Bone marrow (tissue), 2 donors: ENCODE data around the gene PKNOX1.
"Not testable (repeated sequence)": the region's sequence is repeated elsewhere in the genome, so short reads cannot be mapped to it uniquely, and the experiment has no call there.

Experiments used
- DNase-seq, 2 donors: peaks; one replicate each; lab custom pipeline; 2025; lab: John Stamatoyannopoulos, UW

Gene PKNOX1, protein sequence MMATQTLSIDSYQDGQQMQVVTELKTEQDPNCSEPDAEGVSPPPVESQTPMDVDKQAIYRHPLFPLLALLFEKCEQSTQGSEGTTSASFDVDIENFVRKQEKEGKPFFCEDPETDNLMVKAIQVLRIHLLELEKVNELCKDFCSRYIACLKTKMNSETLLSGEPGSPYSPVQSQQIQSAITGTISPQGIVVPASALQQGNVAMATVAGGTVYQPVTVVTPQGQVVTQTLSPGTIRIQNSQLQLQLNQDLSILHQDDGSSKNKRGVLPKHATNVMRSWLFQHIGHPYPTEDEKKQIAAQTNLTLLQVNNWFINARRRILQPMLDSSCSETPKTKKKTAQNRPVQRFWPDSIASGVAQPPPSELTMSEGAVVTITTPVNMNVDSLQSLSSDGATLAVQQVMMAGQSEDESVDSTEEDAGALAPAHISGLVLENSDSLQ

DNA sequence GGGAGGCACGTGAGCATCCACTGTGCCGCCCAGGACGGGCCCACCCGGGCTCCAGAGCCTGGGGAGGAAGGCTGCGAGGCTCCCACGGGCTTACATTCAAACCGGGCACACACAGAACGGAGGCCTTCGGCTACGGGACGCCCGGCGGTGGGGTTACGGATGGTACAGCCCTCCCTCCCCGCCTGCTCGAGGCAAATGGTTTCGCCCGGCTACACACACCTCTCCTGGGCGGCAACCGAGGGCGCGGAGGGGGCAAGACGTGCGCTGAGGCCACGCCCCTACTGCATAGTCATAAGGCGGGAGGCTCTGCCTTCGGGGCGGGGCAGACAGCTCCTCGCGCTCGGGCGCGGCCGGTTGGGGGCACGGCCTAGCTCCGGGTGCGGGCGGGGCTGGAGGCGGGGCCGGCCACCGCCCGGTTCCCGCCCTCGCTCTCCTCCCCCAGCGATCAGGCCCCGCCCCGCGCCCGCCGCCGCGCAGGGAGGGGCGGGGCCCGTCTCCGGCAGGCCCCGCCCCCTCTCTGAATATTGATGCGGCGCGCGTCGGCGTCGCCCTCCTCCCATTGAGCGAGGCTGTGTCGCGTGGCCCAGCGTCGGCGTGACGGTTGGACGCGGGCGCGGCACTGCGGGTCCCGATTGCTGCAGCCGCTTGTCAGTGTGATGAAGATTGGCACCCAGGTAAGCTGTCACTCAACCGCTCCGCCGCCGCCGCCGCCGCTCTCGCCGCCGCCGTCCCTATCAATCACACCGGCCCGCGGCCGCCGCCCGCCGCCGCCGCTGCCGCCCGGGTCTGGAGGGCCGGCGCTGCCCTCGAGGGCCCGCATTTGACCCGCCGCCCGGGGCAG lies at the start of gene PKNOX1:
TSS of gene PKNOX1 (plus strand) at position 572 of the 841 bp plus-strand sequence. CDS start 29,820 bp downstream, outside the sequence.
- DNase-seq: peak; percentile 92 to 97

DNA sequence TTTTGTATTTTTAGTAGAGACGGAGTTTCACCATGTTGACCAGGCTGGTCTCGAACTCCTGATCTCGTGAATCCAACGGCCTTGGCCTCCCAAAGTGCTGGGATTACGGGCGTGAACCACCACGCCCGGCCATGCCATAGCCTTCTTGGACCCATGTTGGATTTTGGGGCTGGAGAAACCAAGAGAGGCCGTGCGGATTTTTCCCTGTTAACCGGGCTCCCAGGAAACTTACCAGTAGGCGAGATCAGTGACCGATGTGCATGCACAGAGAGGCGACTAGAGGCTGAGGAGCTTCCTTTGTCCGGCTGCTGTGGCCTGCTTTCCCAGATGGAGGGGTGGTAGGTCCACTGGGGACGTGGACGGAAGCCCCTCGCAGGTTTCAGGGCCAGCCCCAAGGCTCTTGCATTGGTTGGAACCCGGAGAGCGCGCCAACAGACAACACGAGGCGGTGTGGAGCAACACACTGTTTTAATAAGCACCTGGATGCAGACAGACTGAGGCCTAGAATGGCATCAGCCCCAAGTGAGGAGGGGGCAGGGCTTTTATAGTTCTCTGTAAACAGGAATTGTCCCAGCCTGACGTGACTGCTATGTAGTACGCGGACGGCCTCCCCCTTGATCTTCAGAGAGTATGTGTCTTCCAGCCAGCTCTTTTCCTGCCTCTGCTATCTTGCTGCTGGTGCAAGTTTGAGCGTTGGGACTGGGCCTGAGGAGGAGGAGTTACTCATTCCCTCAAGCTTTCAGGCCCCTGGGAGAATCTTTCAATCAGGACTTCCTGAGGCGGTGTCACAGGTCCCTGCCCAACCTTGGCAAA lies 49.0 kb upstream of the PKNOX1 start, which contains the start of gene ERVH48-1:
TSS of gene ERVH48-1 (minus strand) at position 517 of the 813 bp plus-strand sequence. CDS start 6,624 bp downstream, outside the sequence.
- no peak for DNase-seq

DNA sequence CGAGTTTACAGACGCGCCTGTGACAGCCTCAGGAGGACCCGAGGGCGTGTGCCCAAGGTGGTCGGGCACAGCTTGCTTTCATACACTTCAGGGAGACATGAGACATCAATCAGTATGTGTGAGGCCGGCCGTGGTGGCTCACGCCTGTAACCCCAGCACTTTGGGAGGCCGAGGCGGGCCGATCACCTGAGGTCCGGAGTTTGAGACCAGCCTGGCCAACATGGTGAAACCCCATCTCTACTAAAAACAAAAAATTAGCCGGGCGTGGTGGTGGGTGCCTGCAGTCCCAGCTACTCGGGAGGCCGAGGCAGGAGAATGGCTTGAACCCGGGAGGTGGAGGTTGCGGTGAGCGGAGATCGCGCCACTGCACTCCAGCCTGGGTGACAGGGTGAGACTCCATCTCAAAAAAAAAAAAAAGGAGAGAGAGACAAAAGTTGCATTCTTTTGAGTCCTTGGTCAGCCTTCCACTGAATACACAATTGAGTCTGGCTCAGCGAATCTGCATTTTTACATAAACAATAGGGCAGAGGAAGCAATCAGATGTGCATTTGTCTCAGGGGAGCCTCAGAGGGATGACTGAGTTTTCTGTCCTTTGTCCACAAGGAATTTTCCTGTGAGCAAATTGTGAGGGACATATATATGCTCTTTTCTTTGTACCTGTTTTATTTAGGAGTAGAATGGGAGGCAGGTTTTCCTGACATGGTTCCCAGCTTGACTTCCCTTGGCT lies 46.7 kb upstream of the PKNOX1 start:
- not testable (repeated sequence) for DNase-seq

DNA sequence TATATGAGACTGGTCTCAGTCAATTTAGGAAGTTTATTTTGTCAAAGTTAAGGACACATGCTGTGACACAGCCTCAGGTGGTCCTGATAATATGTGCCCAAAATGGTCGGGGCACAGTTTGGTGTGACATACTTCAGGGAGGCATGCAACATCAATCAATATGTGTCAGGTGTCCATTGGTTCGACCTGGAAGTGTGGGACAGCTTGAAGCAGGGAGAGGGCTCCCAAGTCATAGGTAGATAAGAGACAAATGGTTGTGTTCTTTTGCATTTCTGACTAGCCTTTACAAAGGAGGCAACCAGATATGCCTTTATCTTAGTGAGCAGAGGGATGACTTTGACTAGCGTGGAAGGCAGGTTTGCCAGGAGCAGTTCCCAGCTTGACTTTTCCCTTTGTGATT lies 44.4 kb upstream of the PKNOX1 start:
- no peak for DNase-seq

DNA sequence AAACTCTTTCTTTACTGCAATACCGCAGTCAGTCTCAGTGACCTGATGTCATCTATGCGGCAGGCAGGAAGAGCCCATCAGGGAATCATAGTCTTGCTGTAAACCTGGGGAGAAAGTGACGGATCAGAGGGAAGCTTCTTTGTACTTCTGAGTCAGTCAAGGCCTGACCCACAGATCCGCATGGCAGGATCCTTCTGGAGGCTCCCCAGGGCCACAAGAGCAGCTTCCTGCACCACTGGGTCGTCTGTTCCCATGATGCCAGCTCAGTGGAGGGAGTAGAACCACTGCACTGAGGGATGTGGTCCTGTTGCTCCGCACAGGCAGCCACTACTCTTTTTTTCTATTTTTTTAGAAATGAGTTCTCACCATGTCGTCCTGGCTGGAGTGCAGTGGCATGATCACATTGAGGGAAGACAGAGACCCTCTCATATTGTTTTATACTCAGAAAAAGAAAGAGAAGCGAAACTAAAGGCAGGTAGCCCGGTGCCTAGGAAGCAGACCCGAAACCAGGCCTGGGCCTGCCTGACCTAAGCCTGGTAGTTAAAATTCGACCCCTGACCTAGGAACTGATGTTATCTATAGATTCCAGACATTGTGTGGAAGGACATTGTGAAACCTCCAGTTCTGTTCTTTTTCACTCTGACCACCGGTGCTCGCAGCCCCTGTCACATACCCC lies 42.7 kb upstream of the PKNOX1 start:
- DNase-seq: no peak

DNA sequence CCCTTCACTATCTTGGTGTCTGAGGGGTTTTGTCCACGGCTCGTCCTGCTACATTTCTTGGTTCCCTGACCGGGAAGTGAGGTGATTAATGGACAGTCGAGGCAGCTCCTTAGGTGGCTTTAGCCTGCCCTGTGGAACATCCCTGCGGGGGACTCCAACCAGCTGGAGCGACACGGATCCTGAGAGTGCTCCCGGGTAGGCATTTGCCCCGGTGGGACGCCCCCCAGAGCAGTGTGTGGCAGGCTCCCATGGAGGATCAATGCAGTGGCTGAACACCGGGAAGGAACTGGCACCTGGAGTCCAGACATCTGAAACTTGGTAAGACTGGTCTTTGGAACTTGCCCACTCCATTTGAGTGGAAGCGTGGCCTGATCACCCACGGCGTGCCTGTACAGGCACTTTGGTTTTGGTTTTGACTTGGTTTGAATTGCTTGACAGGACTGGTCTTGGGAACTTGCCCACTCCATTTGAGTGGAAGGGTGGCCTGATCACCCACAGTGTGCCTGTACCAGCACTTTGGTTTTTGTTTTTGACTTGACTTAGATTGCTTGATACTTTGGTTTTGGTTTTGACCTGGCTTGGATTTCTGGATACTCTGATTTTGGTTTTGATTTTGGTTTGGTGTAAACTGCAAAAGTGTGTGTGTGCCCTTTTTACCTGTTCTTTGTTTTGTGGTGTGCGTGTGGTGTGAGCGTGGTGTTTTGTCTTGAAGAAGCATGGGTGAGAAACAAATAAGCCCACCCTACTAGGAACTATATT lies 41.8 kb upstream of the PKNOX1 start:
- not testable (repeated sequence) for DNase-seq

DNA sequence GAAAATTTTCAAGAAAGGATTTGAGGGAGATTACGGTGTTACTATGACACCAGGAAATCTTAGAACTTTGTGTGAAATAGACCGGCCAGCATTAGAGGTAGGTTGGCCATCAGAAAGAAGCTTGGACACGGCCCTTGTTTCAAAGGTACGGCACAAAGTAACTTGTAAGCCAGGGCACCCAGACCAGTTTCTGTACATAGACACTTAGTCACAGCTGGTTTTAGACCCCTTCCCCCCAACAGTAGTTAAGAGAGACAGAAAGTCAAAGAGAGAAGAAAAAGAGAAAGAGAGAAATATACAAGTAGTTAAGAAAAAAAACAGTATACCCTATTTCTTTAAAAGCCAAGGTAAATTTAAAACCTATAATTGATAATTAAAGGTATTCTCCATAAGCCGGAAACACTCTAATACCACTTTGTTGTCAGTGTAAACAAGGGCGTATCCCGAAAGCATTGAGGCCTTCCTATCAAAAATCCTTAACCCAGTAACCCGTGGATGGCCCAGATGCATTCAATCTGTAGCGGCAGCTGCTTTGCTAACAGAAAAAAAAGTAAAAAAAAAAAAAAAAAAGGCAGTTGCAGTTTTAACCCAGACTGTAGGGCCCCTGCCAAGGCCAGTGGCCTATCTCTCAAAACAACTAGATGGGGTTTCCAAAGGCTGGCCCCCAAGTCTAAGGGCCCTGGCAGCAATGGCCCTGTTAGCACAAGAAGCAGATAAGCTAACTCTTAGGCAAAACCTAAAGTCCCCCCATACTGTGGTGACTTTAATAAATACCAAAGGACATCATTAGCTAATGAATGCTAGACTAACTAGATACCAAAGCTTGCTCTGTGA lies 41.0 kb upstream of the PKNOX1 start:
- DNase-seq: not testable (repeated sequence)

DNA sequence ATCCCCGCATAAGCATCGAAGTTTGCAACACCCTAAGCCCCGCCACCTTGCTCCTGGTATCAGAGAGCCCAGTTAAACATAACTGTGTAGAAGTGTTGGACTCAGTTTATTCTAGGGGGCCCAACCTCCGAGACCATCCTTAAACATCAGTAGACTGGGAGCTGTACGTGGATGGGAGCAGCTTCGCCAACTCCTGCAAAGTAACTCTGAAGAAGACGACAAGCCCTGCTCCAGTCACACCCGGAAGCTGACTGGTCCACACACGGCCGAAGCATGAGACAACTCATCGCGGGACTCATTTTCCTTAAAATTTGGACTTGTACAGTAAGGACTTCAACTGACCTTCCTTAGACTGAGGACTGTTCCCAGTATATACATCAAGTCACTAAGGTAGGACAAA lies 40.4 kb upstream of the PKNOX1 start:
- DNase-seq: not testable (repeated sequence)

DNA sequence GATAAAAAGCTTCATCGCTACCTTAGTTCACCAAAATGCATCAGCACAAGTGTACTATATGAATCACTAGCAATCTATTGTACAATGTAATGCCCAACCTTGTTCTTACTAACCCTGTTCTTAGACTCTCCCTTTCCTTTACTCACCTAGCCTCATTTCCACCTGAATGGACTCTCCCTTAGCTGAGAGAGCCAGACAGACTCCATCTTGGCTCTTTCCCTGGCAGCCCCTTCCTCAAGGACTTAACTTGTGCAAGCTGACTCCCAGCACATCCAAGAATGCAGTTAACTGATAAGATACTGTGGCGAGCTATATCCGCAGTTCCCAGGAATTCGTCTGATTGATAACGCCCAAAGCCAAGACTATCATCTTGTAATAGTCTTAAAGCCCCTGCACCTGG lies 38.0 kb upstream of the PKNOX1 start:
- not testable (repeated sequence) for DNase-seq

DNA sequence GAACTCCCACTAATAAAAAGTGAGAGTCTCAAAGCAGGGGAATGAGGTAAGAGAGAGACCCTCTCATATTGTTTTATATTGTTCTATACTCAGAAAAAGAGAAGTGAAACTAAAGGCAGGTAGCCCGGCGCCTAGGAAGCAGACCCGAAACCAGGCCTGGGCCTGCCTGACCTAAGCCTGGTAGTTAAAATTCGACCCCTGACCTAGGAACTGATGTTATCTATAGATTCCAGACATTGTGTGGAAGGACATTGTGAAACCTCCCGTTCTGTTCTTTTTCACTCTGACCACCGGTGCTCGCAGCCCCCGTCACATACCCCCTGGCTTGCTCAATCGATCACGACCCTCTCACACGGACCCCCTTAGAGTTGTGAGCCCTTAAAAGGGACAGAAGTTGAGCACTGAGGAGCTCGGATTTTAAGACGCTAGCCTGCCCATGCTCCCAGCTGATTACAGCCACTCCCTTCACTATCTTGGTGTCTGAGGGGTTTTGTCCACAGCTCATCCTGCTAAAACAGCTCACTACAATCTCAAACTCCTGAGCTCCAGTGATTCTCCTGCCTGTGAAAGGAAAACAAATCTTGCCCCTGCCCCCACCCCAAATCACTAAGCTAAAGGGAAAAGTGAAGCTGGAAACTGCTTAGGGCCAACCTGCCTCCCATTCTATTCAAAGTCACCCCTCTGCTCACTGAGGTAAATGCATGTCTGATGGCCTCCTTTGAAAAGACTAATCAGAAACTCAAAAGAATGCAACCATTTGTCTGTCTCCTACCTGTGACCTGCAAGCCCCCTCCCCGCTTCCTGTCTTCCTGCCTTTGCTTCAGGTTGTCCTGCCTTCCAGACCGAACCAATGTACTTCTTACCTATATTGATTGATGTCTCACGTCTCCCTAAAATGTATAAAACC lies 37.1 kb upstream of the PKNOX1 start:
- not testable (repeated sequence) for DNase-seq

DNA sequence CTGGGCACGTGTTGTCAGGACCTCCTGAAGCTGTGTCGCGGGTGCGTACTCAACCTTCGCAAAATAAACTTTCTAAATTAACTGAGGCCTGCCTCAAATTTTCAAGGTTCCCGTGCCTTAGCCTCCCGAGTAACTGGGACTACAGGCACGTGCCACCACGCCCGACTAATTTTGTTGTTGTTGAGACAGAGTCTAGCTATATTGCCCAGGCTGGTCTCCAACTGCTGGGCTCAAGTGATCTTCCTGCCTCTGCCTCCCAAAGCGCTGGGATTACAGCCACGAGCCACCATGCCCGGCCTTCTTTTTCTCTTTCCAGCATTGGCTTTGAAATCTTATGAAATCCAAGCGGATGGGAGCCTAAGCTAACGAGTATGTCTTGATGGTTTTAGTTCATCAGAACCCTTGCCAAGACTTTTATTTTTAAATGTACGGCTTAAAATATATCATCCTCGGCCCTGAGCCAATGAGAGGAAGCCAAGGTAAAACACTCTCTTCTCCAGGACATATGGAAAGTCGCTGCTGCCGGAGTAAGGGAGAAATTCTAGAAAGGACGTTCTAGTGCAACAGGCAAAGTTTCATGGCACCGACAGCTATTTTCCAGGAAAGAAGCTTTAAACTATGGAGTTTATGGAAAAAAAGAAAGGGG lies 36.3 kb upstream of the PKNOX1 start:
- no peak for DNase-seq

DNA sequence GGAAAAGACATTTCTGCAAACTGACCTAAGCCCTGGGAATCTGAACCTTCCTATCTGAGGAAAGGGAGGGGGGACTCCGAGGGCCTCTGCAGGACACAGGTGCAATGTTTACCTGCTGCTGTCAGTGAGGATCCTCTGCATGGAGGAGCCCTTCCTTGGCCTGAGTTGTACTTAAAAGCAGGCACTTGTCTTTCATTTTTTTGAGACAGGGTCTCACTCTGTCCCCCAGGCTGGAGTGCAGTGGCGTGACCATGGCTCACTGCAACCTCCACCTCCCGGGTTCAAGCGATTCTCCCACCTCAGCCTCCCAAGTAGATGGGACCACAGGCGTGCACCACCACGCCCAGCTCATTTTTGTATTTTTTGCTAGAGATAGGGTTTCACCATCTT lies 35.8 kb upstream of the PKNOX1 start:
- not testable (repeated sequence) for DNase-seq

DNA sequence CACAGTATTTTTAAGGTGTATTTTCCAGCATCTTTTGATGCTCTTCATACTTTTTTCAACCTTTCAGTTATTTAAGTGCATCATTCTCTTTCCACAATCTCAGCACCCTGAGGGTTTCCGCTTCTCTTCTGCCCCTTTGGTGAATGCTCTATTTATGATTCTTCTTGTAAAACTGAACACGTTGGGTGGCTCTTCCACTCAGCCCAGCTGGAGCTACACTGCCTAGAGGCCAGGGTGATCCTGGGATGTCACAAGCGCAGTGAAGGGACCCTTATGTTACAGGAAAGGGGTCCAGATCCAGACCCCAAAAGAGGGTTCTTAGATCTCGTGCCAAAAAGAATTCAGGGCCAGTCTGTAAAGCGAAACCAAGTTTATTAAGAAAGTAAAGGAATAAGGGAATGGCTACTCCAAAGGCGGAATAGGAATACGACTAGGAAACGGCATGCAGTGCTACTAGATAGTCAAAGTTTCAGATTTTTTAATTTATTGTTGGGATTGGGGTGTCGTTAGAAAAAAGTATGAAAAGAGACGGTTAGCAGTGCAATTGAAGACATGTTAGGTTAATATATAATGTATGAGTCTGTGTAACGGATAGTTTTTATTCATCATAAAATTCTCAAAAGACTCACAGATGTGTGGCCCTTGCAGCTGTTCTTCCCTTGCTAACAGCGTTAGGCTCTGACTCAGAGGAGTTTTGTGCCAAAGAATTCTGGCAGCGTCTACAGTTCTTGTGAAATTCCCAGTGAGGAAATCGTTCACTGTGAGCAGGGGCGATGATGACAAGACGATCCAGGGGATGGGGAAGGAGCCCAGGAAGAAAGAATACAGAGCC lies 34.6 kb upstream of the PKNOX1 start:
- peak in 1 of 2 donors; percentile 4 for DNase-seq

DNA sequence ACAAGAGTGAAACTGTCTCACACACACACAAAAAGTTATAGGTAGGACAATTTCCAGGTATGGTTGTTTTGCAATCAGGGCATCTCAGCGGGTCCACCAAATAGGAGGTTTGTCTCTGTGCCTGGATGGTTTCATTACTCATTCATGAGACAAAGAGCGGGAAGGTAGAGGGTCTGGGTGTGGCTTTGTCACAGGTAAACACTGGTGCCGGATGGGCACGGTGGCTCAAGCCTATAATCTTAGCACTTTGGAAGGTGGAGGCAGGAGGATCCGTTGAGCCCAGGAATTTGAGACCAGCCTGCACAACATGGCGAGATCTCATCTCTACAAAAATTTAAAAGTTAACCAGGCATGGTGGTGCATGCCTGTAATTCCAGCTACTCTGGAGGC lies 32.7 kb upstream of the PKNOX1 start:
- DNase-seq: no peak

DNA sequence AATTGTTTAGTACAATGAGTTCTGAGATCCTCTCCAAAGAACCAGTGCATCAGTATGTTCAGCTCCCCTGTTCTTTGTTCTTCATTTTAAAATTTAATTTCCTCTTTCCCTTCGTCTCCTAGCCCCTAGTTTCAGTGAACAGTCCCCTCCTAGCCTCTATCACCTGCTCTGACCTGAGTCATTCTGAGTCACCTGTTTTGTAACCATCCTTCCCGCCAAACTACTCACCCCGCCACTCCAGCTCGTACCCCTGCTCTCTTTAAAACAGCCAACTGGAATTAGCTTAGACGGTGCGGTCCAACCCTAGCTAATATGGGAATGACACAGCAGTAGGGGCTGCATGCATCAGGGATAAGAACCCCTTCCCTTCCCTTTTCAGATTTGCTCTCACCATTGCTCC lies 32.1 kb upstream of the PKNOX1 start:
- no peak for DNase-seq

DNA sequence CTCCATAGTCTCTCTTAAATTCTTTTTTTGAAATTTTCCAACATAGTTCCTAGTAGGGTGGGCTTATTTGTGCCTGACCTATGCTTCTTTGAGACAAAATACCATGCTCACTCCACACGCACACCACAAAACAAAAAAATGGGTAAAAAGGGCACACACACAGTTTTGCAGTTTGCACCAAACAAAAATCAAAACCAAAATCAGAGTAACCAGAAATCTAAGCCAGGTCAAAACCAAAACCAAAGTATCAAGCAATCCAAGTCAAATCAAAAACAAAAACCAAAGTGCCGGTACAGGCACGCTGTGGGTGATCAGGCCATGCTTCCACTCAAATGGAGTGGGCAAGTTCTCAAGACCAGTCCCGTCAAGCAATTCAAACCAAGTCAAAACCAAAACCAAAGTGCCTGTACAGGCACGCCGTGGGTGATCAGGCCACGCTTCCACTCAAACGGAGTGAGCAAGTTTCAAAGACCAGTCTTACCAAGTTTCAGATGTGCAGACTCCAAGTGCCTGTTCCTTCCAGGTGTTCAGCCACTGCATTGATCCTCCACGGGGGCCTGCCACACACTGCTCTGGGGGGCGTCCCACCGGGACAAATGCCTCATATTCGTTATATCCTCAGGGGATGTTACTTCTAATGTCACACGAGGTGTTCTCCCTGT lies 25.1 kb upstream of the PKNOX1 start:
- DNase-seq: not testable (repeated sequence)
